HG03575 (cell line): ENCODE data around the gene SH3RF1.
"Not testable (repeated sequence)": the region's sequence is repeated elsewhere in the genome, so short reads cannot be mapped to it uniquely, and the experiment has no call there.

ENCODE experiments used
- ATAC-seq: cut with Tn5 transposase; IDR thresholded peaks from one replicate; pipeline ENCODE4 v1.9.1; 2021; ENCODE audit not compliant: unreplicated experiment, insufficient number of reproducible peaks, low FRiP score; ENCODE audit errors: extremely low read depth

Gene SH3RF1

GRCh38 chr4:169207436-169208089 lies 63.2 kb downstream of the SH3RF1 start:
- no peak for ATAC-seq

DNA sequence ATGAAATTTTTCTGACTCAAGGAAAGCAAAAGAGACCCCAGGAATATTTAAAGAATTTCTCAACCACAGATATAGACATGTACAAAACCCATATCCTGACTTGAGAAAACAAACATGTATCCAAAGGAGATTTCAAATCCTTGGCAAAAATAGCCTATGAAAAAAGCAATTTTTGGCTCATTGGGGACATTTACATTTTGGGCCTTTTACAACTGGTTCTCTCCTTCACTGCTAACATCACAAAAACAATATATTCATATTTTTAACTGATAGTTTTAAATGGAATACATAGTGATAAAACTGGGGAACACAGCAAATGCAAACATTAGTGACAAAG lies 65.0 kb downstream of the SH3RF1 start:
- ATAC-seq: no peak

- ATAC-seq: no peak
These were observed 65.5 kb downstream of the SH3RF1 start for GRCh38 chr4:169205075-169205743.

- ATAC-seq: no peak
These were observed 66.9 kb downstream of the SH3RF1 start for GRCh38 chr4:169203891-169204290.

- not testable (repeated sequence) for ATAC-seq
These were observed 67.5 kb downstream of the SH3RF1 start for GRCh38 chr4:169203278-169203677.

DNA sequence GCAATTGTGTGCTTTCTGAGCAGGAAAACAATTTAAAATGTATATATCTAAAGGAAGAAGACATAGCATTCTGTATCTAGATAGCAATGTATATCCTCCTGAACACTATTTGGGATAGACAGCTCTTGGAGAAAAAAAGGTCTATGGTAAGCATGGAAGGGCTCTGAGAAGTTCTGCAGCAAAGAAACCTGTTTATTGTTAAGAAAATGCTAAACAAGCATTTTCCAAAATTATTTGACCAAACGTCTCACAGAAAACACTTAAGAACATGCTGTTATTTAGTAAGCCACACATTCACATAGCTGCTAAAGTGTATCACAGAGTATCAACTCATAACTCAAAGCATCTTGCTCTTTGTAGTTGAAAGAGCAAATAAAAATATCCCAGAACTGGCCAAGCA lies 67.9 kb downstream of the SH3RF1 start:
- ATAC-seq: no peak

- no peak for ATAC-seq
These were observed 68.5 kb downstream of the SH3RF1 start for GRCh38 chr4:169202145-169202699.

- ATAC-seq: no peak
These were observed 69.3 kb downstream of the SH3RF1 start for GRCh38 chr4:169201222-169202144.

DNA sequence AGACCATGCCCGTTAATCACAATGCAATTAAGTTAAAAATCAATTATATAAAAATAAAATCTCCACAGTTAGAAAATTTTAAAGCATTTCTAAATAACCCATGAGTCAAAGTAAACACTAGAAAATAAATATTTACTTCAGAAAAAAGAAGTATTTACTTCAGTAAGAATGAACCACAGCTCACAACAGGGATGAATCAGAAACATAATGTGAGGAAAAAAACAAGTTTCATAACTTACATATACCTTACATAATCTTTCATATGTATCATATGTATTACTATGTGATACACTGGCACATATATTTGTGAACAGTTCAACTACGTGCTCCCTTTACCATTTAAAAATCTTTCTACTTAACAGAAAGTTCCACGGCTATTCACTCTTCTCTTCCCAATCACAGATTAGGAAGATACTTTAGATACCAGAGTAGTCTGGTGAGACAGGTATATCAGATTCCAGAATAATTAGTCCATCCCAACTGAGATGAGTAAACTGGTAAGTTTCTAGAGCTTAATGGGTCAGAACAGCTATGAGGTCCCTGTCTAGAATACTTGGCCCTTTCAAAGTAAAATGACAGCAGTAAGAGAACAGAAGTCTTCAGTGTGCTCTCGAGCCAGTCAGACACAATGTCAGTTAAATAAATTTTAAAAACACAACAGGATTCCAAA lies 70.3 kb downstream of the SH3RF1 start:
- no peak for ATAC-seq

GRCh38 chr4:169199184-169199583 lies 71.6 kb downstream of the SH3RF1 start:
- no peak for ATAC-seq

DNA sequence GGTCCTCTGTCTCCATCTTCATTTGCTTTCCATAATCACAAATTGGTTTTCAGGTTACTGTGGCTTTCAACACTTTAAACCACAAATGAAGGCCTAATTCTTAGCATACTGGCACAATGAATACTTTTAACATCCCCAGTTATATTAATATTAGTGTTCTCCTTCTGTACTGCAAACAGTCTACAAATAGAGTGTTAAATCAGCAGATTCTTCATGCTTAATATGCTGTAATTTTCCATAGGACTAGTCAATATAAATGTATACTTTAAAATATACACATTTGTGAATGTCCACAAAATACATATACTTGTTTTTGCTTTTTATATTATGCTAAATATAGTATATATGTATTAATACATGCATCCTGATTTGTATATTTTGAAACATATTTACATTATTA lies 72.6 kb downstream of the SH3RF1 start:
- no peak for ATAC-seq

- not testable (repeated sequence) for ATAC-seq
These were observed 73.5 kb downstream of the SH3RF1 start for GRCh38 chr4:169197206-169197605.

DNA sequence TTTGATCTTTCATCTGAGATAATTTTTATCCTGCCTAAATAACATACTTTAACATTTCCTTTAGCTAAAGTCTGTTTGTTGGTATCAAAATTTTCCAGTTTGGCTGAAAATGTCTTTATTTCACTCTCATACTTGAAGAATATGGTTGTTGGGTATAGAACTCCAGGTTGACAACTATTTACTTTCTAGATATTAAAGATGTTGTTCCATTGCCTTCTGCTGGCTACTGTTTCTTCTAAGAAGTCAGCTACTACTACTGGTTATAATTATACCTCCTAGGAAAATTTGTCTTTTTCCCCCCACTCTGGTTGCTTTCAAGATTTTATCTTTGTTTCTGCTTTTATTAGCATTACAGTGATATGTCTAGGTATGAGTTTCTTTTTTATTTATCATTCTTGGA lies 75.7 kb downstream of the SH3RF1 start:
- no peak for ATAC-seq

GRCh38 chr4:169189968-169190367 lies 80.8 kb downstream of the SH3RF1 start:
- not testable (repeated sequence) for ATAC-seq

DNA sequence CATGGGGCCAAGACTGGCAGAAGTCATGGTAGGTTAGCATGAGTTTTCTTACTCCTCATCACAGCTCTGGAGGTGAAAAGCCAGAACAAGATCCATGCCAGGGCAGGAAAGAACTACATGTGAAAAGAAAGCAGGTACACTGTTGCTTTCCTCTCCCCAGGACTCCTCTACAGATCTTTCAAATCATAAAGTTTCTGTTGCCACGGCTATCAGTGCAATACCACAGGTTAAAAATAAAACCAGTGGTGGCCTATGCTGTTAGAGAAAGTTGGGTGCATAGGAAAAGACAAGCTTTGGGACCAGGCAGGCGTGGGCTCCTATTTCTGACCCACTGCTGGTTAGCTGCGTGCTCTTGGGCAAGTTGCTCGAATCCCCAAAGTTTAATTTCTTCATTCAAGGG lies 81.4 kb downstream of the SH3RF1 start:
- ATAC-seq: peak; percentile 65

DNA sequence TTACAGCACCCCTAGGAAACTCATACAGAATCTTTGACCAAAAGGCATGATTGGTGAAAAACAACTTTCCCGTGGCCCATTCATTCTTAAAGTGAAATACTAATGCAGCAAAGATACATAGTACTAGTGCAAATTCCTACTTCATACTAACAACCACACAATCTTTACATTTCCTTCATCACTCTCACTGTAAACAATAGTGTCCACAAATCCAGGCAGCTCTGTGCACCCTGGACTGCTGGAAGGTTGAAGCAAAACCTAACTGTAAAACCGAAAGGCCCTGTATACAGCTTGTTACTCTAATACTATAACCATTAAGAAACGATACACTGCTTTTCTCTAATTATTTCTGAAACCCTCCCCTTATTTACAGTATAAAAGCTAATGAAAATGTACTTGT lies 82.6 kb downstream of the SH3RF1 start:
- ATAC-seq: no peak

DNA sequence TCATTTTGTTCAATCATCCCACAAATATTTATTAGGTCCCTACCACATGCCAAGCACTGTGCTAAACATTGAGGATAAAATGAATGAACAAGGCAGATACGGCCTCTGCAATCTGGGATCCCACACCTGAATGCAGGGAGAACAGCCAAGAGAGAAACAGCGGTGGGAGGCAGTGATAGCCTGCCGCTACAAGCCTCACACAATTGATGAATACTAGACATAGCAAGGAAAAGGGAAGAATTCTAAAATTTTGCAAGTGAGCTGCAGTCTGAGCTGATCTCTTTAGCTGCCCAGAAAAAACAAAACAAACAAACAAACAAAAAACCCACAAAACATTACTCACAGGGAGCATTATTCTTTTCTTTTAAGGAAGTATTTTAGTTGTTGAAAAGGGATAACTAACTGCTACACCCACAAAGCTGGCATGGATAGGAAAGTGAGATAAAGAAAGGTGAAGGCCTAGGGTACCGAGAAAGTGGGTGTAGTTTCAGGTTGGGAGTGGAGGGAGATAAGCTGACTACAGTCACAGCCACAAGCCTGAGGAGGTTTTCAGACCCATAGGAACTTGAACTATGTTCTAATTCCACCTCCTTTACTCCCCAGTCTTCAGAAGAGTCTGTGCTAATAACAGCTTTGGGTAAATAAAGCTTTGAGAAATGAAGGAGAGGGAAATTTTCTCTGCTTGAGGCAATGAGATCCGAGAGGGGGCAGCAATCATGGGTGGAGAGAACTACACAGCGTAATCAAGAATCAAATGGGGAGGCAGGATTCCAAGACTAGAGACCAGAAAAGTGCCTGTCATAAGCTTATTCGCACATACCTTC lies 85.4 kb downstream of the SH3RF1 start:
- no peak for ATAC-seq

DNA sequence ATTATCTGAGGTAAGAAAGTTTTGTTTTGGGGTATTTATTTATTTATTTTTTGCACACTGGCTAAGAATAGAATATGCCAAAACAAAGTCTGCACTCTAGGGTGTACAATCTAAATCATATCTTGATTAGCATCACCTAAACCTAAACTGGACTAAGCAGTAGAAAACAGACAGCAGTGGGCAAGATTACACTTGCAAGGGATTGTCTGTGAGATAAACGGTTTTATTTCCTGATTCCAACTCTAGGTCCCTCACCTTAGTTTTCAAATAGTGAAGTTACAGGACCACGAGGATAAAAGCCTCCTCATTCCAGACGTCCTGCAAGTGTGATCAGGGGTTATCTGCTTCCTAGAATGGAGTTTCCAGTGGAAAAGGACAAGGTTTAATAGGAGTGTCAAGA lies 86.1 kb downstream of the SH3RF1 start:
- no peak for ATAC-seq
